ENCODE data around the gene RPS14.

- TF ChIP-seq CTCF (IDR thresholded peaks at IDR 0.05) (no peak), POLR2A (IDR thresholded peaks at IDR 0.05) (no peak)
These were observed 4.8 kb downstream of the RPS14 start for GRCh38 chr5:150444770-150445169.

All from esophagus squamous epithelium (tissue), 4 donors.